HepG2 (cell line): ENCODE measurements around the gene RAB8A. TPM values are rescaled to one million over a fixed set of nuclear protein-coding genes. Genes with fewer than 3 reads are reported as not detected.

Experiments used
- ATAC-seq: fragments of 200-7000 bp; cut with Tn5 transposase; 3 replicates; pipeline ENCODE4 v1.9.1; 2020; ENCODE audit warnings: mild to moderate bottlenecking, moderate library complexity
- BruUV-seq: library from RNA; stranded (reverse); fragments of 400-500 nt; replicated peaks from 2 replicates; lab custom pipeline; 2021; lab: Mats Ljungman, UMichigan
- CTCF ChIA-PET: fragments of 300-600 bp; formaldehyde crosslinking; extraction: SDS; loops from one replicate; lab custom pipeline; 2021; ENCODE audit warnings: low total read pairs, inconsistent platforms, low intra/inter-chr PET ratio; lab: Yijun Ruan, JAX
- POLR2A ChIA-PET: fragments of 350-600 bp; sonication (Branson Sonifier 250); formaldehyde crosslinking; loops from one replicate; lab custom pipeline; 2020; ENCODE audit warnings: antibody characterized with exemption, inconsistent platforms; lab: Yijun Ruan, JAX
- DNase-seq: peaks from one replicate; pipeline ENCODE4 v3.0.0-alpha.2; 2015; ENCODE audit warnings: low spot score
- FAIRE-seq: peaks from 3 replicates; lab custom pipeline; 2011; peaks lifted over from hg19 to GRCh38; lab: Jason Lieb, UNC
- H2AFZ ChIP-seq: one replicate; pipeline ENCODE4 v1.6.1; 2011; ENCODE audit warnings: low read length, inconsistent platforms
- H3K27ac ChIP-seq: fragments of 300-600 bp; 3 replicates; pipeline ENCODE4 v1.8.0; 2011; ENCODE audit warnings: mixed run types, mild to moderate bottlenecking, mixed read lengths, low read length, inconsistent platforms; ENCODE audit not compliant: insufficient read depth; ENCODE audit errors: extremely low read length
- H3K27me3 ChIP-seq, 2 experiments: fragments of 200-600 bp in 1 of 2; 2 replicates in 1 of 2; 3 replicates in 1 of 2; pipeline versions ENCODE4 v1.6.0 to v1.8.0; 2011; ENCODE audit warnings: low read length in 2 of 2, mild to moderate bottlenecking in 2 of 2, moderate library complexity in 2 of 2, inconsistent platforms in 1 of 2; ENCODE audit not compliant: insufficient read depth in 2 of 2, control insufficient read depth in 1 of 2
- H3K36me3 ChIP-seq, 2 experiments: fragments of 200-600 bp in 1 of 2; replicated peaks in 1 of 2; 2 replicates in 1 of 2; 3 replicates in 1 of 2; pipeline versions ENCODE4 v1.5.1 to v1.8.0; 2011; ENCODE audit warnings: low read length in 2 of 2, inconsistent platforms in 1 of 2; ENCODE audit not compliant: insufficient read depth in 2 of 2, control insufficient read depth in 1 of 2
- H3K4me1 ChIP-seq: 2 replicates; pipeline ENCODE4 v1.5.1; 2012; ENCODE audit warnings: low read length, inconsistent platforms; ENCODE audit not compliant: insufficient read depth
- H3K4me2 ChIP-seq: 2 replicates; pipeline ENCODE4 v1.6.0; 2011; ENCODE audit warnings: low read depth, low read length, inconsistent platforms
- H3K4me3 ChIP-seq, 3 experiments: fragments of 200-600 bp in 1 of 3; sonication (generic), shearing (Covaris generic) in 1 of 3; replicated peaks in 1 of 3; 2 replicates each; pipeline ENCODE4 v1.5.1; 2011 to 2016; ENCODE audit warnings: low read length in 3 of 3, inconsistent platforms in 2 of 3, low read depth in 2 of 3, mild to moderate bottlenecking in 2 of 3, control low read depth in 1 of 3, mixed read lengths in 1 of 3; ENCODE audit not compliant: insufficient read depth in 1 of 3
- H3K79me2 ChIP-seq: one replicate; pipeline ENCODE4 v1.6.1; 2011; ENCODE audit warnings: low read length, inconsistent platforms; ENCODE audit not compliant: insufficient read depth
- H3K9ac ChIP-seq: 2 replicates; pipeline ENCODE4 v1.6.0; 2011; ENCODE audit warnings: mild to moderate bottlenecking, low read depth, low read length, inconsistent platforms; ENCODE audit not compliant: insufficient read depth
- H3K9me3 ChIP-seq: 2 replicates; pipeline ENCODE4 v1.5.1; 2012; ENCODE audit warnings: mild to moderate bottlenecking, low read length
- H4K20me1 ChIP-seq: 2 replicates; pipeline ENCODE4 v1.6.0; 2011; ENCODE audit warnings: inconsistent platforms, mild to moderate bottlenecking, low read length, moderate library complexity; ENCODE audit not compliant: insufficient read depth
- BCL3 ChIP-seq: sonication (generic); formaldehyde crosslinking; IDR thresholded peaks from 2 replicates; pipeline ENCODE4 v1.5.1; 2020; ENCODE audit warnings: mild to moderate bottlenecking, missing genetic modification reagents, moderate library complexity
- CEBPG ChIP-seq: IDR thresholded peaks from 2 replicates; pipeline ENCODE4 v1.6.1; 2016
- DR1 ChIP-seq: sonication (generic); formaldehyde crosslinking; IDR thresholded peaks from 2 replicates; pipeline ENCODE4 v1.8.0; 2021; ENCODE audit warnings: mild to moderate bottlenecking, missing genetic modification reagents, inconsistent platforms
- NCOA1 ChIP-seq: sonication (generic); formaldehyde crosslinking; IDR thresholded peaks from 2 replicates; pipeline ENCODE4 v1.9.0; 2021; ENCODE audit warnings: missing genetic modification reagents
- NFE2L1 ChIP-seq: sonication (generic); formaldehyde crosslinking; IDR thresholded peaks from 2 replicates; pipeline ENCODE4 v1.4.0; 2020; ENCODE audit warnings: missing genetic modification reagents, mild to moderate bottlenecking, borderline replicate concordance
- NFYC ChIP-seq: IDR thresholded peaks from 2 replicates; pipeline ENCODE4 v1.6.1; 2016; ENCODE audit warnings: missing genetic modification reagents, missing compliant biosample characterization
- NR1H2 ChIP-seq: sonication (generic); formaldehyde crosslinking; IDR thresholded peaks from 2 replicates; pipeline ENCODE4 v1.8.1; 2022; ENCODE audit warnings: low read depth, missing genetic modification reagents, borderline replicate concordance
- RAD51 ChIP-seq: fragments of 450-650 bp; IDR thresholded peaks from 2 replicates; pipeline ENCODE4 v1.6.1; 2016; ENCODE audit warnings: borderline replicate concordance
- REST ChIP-seq, 2 experiments: IDR thresholded peaks; 2 replicates each; pipeline ENCODE4 v1.6.1; 2011 to 2012; ENCODE audit warnings: low read length in 2 of 2, borderline replicate concordance in 1 of 2, low read depth in 1 of 2, mild to moderate bottlenecking in 1 of 2, moderate library complexity in 1 of 2
- SNAPC2 ChIP-seq: sonication (generic); formaldehyde crosslinking; IDR thresholded peaks from 2 replicates; pipeline ENCODE4 v1.8.1; 2022; ENCODE audit warnings: mild to moderate bottlenecking, missing genetic modification reagents
- TOPORS ChIP-seq: sonication (generic); formaldehyde crosslinking; IDR thresholded peaks from 2 replicates; pipeline ENCODE4 v1.8.0; 2023; ENCODE audit warnings: mild to moderate bottlenecking, missing genetic modification reagents
- ZNF235 ChIP-seq: sonication (generic); formaldehyde crosslinking; IDR thresholded peaks from 2 replicates; pipeline ENCODE4 v1.8.1; 2023; ENCODE audit warnings: mild to moderate bottlenecking, missing genetic modification reagents, borderline replicate concordance
- ZNF3 ChIP-seq: IDR thresholded peaks from 2 replicates; pipeline ENCODE4 v1.7.0; 2017; ENCODE audit warnings: inconsistent platforms
- ZNF468 ChIP-seq: sonication (generic); formaldehyde crosslinking; IDR thresholded peaks from 2 replicates; pipeline ENCODE4 v1.8.0; 2022; ENCODE audit warnings: mild to moderate bottlenecking, moderate library complexity, missing genetic modification reagents
- ZNF572 ChIP-seq: sonication (generic); formaldehyde crosslinking; IDR thresholded peaks from 2 replicates; pipeline ENCODE4 v1.5.1; 2020; ENCODE audit warnings: mild to moderate bottlenecking, missing genetic modification reagents
- ZNF589 ChIP-seq: sonication (generic); formaldehyde crosslinking; conservative IDR thresholded peaks from 2 replicates; pipeline ENCODE4 v1.8.0; 2022; ENCODE audit warnings: mild to moderate bottlenecking, moderate library complexity, missing genetic modification reagents
- ZNF850 ChIP-seq: sonication (generic); formaldehyde crosslinking; conservative IDR thresholded peaks from 2 replicates; pipeline ENCODE4 v1.9.0; 2021; ENCODE audit warnings: mild to moderate bottlenecking, missing genetic modification reagents
- WGBS: methylation state at CpG from one replicate; pipeline ENCODE4 v1.1.6; 2017; ENCODE audit warnings: low lambda C conversion rate; 5-methylcytosine and 5-hydroxymethylcytosine counted together
- in situ Hi-C: cut with HindIII; loops from 2 replicates; pipeline ENCODE4 v1.10.0; 2017; ENCODE audit warnings: low pct_unique_long_range_greater_than_20kb; ENCODE audit not compliant: extremely low pct_ligation_motif_present
- intact Hi-C: fragments of 100-400 bp; cut with micrococcal nuclease; formaldehyde crosslinking; loops from one replicate; pipeline ENCODE4 v1.10.0; 2022; ENCODE audit not compliant: unreplicated experiment
- polyA plus RNA-seq, 8 experiments: library from polyadenylated mRNA; depleted of rRNA in 3 of 8; stranded (reverse) in 7 of 8; unstranded in 1 of 8; fragments of >200 nt; fragmentation: Illumina TruSeq in 4 of 8; extraction: Trizol in 4 of 8; gene quantifications; 2 replicates each; pipeline versions ENCODE4 v1.2.1 to v1.2.3, GENCODE V29; 2011 to 2016; ENCODE audit warnings: low read depth in 4 of 8, missing spikeins in 1 of 8, mixed read lengths in 1 of 8; ENCODE audit not compliant: insufficient read depth in 1 of 8
- total RNA-seq, 5 experiments: library from RNA; depleted of rRNA; stranded (reverse); fragments of >200 nt; fragmentation: Illumina TruSeq; extraction: Trizol; gene quantifications; 2 replicates each; pipeline ENCODE4 v1.2.3, GENCODE V29; 2016; ENCODE audit warnings: low read depth in 1 of 5

The RAB8A gene
- total and polyA plus RNA-seq, 2 of the 13 experiments (the other 11 are each of a cell fraction or from before 2014, with no cell fraction given): 36.7 to 45.0 TPM

- H3K4me3 ChIP-seq: no peak overlapping the region
- in situ Hi-C loops: loop anchor here (25.0 kb wide), 1 partner anchor 516 kb away; the partner anchor contains the start of gene CYP4F3
- no peaks in the 10 kb centered on the region for H4K20me1 ChIP-seq
- ATAC-seq (no peak), DNase-seq (no peak), FAIRE-seq (no peak)
- no peak overlapping the region for H2AFZ ChIP-seq
- POLR2A ChIA-PET: interaction anchor here (1.6 kb wide), 1 partner anchor 9 kb away, joined by 4 read pairs; no protein-coding TSS in a partner anchor
- no peaks in the 10 kb centered on the region for H3K4me1 ChIP-seq
- no peak overlapping the region for H3K9ac ChIP-seq
- CTCF ChIA-PET: no interaction called here
- no peaks in the 10 kb centered on the region for H3K9me3 ChIP-seq
- H3K4me2 ChIP-seq: no peak overlapping the region
- BruUV-seq: no TSS peak
- H3K36me3 ChIP-seq: no peaks in the 10 kb centered on the region; a peak in 1 of 5 replicates
- no peak overlapping the region for H3K27ac ChIP-seq
- H3K79me2 ChIP-seq: no peaks in the 10 kb centered on the region
- intact Hi-C loops: no loop called here
- H3K27me3 ChIP-seq: no peaks in the 10 kb centered on the region
- no peak for TF ChIP-seq ZNF589 (CRISPR knock-in tag)
- no peak for TF ChIP-seq ZNF235 (CRISPR knock-in tag)
- no peak for TF ChIP-seq NFE2L1 (CRISPR knock-in tag)
- no peak for TF ChIP-seq BCL3 (CRISPR knock-in tag)
- no peak for TF ChIP-seq DR1 (CRISPR knock-in tag)
- TF ChIP-seq ZNF3 (CRISPR knock-in tag): no peak
- no peak for TF ChIP-seq REST (IDR thresholded peaks at IDR 0.05; ENCODE audit: borderline replicate concordance in 1 of 2, low read depth in 1 of 2, low read length in 2 of 2)
- no peak for TF ChIP-seq TOPORS (CRISPR knock-in tag)
- TF ChIP-seq ZNF572 (CRISPR knock-in tag): no peak
- no peak for TF ChIP-seq ZNF468 (CRISPR knock-in tag)
- TF ChIP-seq ZNF850: no peak
- no peak for TF ChIP-seq CEBPG (CRISPR knock-in tag)
- TF ChIP-seq NFYC (CRISPR knock-in tag): no peak
- TF ChIP-seq SNAPC2 (CRISPR knock-in tag): no peak
- no peak for TF ChIP-seq RAD51
- no peak for TF ChIP-seq NR1H2 (CRISPR knock-in tag)
- no peak for TF ChIP-seq NCOA1 (CRISPR knock-in tag)
- WGBS: 87% methylated on average over 8 of the region's 11 CpGs
Observed at GRCh38 chr19:16153582-16154336, 42.1 kb downstream of the RAB8A start.
